HG03521 (cell line): ENCODE data around the gene SLC18B1.
A peak's percentile ranks its signal among the peaks of the same experiment; 100 is the strongest.

Experiments used
- ATAC-seq: cut with Tn5 transposase; IDR thresholded peaks from one replicate; pipeline ENCODE4 v1.9.1; 2021; ENCODE audit warnings: mild to moderate bottlenecking, moderate library complexity; ENCODE audit not compliant: unreplicated experiment

The SLC18B1 gene

DNA sequence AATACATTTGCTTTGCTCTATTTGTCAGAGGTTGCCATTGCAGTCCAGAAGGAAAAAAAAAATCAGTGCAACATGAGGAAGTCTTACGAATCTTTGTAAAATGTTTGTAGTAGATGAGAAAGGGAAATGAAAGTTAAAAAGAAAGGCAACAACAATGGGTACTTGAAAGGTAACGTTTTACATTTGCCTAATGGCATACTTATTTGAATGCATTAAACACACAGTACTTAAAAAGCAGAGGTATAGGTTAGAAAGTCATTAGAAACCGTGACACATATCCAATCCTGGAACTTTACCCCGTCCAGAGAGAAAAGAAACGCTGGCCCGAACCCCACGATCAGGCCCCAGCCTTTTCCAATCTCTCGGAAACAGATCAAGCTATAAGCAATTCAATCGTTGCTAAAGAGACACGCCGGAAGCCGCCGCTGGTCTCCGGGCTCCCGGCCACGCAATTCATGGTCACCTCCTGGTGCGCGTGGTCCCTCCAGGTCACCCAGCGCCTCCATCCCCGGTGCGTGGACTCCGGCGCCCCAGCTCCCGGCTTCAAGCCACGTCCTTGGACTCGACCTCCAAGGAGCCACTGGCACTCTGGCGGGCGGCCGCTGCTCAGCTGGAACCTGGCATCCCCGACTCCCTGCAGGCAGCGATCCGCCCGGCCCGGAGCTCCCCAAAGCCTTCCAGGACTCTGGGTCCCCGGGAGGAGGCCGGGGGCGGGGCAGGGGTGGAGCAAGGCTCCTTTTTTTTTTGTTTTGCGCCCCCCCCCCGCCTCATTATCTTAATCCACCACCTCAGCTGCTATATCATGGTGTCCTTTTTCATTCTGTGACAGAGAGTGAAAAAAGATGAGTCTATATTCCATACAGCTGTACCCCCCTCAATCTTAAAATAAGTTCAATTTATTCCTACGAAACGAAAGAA, at the start of gene SLC18B1:
TSS of gene SLC18B1 (minus strand) at position 687 of the 918 bp plus-strand sequence. CDS start at position 506, 181 bp downstream.
- ATAC-seq: peak; percentile 33

DNA sequence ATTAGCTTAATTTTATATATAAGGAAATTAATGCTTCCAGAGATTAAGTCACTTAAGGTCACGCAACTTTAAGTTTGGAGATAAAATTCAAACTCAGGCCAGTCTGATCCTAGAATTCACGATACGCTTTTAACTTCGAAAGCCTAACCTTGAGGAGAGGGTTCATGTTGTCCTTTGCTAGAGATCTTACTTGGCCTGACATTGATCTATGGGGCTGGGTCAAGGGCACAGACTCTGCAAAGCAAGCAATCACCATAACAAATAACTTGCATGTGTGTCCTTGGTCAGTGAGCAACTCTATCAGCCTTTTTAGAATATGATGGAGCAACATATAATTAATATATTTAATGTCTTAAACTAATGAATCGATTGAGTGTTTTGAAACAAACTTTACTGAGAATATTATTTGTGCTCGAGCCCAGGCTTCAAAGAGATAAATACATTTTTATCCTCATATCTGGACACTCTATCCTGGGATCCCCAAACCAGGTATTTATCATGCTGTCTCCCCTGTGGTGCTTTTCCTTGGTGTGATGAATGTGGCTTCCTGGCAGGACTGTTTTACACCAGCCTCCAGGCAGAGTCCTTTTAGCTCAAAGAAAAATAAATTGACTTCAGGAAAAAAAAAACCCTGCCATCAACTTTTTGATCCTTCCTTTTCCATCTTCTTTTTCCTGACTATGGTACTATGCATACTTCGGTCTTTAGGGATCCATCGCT, 45.0 kb upstream of the SLC18B1 start:
- no peak for ATAC-seq

DNA sequence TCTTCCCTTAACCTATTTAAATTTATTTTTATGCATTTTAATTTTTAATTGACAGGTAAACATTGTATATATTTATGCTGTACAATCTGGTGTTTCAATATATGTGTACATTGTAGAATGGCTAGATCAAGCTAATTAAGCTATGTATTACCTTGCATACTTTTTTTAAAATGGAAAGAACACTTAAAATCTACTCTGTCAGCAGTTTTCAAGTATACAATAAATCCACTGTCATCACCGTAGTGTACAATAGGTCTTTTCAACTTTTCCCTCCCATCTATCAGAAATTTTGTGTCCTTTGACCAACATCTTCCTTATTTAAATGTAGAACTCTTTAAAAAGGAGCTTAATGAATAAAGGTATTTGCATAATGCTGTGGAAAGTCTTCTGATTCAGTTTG, 43.5 kb upstream of the SLC18B1 start:
- ATAC-seq: no peak

DNA sequence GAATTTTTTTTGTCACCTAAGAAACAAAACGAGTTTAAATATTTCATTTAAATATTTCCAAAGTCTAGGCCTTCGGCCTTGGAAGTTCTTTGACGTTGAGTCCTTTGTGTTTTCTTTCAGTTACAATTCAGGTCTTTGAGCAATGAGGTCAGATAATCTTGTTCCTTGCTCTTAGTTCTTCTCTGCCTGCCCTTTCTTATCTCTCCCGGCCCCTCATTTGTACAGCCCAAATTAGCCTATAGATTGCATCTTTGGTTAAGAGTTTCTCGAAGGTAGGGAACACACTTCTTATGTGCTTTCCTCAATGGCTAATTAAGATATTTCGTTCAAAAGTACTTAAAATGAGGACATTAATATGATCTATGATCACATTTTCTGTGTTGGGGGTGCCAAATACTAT, 34.5 kb upstream of the SLC18B1 start:
- no peak for ATAC-seq

DNA sequence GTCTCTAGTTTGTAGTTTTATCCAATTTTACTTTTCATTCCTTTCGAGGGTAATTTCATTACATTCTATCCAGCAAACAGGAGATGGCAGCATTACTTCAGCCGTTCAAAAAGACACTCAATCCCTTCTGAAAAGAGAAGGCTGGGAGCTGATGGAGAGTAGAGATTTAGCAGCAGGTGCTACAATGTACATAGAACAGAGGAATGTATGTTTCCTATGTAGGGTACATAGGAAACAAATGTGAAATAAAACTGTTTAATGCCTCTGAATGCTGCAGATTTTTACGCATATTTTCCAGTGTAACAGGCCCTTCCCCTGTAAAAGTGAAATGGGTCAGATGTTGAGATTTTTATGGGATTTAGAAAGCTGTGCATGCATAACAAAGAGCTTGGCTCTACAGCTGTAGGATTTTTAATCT, 31.9 kb upstream of the SLC18B1 start:
- ATAC-seq: no peak

DNA sequence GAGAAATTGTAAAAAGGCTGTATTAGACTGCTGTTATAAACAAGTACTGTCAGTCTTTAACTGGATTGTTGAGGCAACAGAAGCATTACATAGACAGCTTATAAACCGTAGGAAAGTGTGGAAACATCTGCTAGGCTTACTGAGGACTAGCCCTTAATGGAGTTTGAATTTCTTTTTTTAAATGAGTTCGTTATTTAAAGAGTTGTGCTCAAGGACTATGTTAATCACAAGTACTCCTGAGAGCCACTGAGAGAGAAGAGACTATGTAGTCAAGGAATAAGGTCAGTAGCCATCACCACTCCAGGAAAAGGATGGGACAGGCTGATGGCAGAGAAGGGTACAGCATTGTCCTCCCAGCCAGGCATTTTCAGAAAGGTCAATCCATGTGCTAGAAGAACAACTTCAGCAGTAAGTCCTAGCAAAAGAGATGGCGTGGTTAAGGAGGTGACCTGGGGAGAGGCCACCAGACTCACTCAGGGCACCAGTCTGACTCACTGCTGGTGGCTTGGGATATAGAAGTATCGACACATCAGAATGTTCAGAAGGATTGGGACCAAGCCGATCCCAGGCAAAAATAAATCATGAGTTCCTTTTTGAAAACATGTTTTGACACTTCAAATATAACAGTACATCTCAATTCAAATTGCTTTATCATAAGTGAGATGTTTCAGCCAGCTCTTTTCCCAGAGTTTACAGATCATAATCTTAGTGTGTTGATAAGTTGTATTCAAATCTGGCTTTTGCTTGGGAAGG, 22.4 kb upstream of the SLC18B1 start:
- no peak for ATAC-seq

DNA sequence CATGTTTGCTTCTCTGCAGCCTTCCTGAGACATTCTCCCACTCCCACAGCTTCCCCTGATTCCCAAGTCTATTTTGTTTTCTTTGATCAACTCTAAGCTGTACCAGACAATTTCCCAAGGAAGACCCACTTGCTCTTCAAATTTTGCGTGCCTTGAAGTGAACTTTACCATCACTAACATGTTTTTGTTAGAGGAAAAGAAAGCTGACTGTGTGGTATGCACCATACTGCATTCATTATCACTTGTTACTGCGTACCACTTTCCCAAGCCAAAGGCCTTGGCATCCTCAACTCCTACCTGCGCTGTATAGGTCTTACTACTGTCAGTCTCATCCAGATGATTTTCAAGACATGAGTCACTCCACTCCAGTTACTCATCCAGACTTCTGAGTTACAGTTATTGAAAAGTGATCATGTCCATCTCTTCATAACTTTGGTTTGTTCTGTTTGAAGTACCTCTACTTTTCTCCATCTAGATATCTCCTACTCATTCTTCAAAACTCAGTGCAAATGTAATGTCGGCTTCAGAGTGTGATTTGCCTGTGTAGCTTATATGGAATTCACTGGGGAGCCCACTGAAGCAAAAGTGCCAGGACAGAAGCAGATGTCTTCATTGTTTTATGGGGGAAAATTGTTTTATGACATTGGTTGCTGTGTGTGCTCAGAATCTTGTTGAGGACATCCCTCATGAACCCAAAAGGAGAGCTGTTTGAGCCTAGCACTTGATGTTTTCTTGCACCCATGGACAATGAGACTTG, 21.1 kb upstream of the SLC18B1 start:
- no peak for ATAC-seq

DNA sequence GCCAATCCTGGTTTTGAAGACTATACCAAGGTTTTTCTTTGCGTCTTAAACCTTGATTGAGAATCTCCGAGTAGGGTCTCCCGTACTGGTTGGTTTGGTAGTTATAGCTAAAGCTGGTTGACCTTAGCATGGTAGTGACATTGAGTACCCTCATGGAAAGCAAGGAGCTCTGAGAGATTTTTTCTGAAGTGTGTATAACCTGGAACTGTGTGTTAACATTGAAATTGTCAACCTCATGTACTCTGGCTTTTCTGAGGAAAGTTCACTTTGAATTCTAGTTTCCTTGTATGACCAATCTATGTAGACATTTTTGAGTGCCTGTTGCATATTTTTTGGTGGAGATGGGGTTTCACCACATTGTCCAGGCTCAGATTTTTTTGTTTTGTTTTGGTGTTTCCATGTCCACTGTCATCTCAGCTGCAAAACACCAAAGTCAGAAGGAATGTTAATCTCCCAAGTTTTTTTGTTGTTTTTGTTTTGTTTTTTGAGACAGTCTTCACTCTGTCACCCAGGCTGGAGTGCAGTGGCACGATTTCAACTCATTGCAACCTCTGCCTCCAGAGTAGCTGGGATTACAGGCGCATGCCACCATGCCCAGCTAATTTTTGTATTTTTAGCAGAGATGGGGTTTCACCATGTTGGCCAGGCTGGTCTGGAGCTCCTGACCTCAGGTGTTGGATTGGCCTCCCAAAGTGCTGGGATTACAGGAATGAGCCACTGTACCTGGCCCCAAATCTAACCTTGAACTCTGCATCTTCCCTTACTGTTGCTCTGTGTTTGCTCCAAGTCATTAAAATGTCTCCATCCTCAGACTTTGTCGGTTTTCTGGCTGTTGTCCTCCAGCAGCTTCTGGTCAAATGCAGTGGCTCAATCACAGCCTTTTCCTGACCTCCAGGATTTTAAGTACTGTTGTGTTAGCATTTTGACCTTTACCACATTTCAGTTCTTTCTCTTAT, 20.2 kb upstream of the SLC18B1 start:
- ATAC-seq: no peak

DNA sequence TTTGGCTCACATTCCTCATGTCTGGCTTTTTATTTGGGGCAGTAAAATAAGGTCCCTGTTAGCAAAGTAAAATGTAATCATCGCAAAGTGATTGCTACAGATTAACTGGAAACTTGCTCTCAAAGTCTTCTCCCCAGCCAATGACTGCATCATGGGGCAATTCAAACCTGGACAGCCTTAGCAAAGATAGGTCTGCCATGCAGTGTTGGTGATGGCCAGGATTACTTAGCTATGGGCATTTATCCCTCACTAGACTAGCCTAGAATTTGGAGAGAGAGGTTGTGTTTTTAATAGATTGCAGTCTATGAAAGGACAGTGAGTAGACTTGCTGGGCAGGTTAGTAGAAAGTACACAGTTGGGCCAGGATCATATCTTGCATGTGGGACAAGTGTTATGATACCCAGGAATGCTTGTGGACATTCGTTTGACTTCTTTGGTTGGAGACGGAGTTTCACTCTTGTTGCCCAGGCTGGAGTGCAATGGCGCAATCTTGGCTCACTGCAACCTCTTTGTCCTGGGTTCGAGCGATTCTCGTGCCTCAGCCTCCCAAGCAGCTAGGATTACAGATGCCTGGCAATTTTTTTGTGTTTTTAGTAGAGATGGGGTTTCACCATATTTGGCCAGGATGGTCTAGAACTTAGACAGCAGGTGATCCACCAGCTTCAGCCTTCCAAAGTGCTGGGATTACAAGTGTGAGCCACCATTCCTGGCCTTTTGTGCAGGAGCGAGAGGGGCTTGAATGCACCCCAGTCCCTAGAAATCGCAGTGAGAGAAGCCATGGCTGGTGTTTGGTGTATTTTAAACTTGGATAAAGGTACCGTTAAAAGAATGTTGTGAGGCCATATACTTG, 19.3 kb upstream of the SLC18B1 start:
- ATAC-seq: no peak

DNA sequence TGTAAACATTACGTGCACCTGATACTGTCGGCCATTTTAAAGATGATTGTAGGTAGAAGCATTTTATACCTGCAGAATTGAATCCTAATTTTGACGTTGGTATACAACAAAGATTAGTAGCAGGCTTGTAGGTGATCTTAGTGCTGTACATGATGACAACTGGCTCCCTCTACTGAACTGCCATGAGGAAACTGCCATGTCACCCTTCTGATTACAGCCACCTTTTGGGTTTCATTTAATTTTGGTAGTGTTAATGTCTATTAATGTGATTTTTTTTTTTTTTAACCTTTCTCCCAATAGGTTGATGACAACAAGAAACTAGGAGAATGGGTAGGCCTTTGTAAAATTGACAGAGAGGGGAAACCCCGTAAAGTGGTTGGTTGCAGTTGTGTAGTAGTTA, 18.2 kb upstream of the SLC18B1 start:
- ATAC-seq: no peak

DNA sequence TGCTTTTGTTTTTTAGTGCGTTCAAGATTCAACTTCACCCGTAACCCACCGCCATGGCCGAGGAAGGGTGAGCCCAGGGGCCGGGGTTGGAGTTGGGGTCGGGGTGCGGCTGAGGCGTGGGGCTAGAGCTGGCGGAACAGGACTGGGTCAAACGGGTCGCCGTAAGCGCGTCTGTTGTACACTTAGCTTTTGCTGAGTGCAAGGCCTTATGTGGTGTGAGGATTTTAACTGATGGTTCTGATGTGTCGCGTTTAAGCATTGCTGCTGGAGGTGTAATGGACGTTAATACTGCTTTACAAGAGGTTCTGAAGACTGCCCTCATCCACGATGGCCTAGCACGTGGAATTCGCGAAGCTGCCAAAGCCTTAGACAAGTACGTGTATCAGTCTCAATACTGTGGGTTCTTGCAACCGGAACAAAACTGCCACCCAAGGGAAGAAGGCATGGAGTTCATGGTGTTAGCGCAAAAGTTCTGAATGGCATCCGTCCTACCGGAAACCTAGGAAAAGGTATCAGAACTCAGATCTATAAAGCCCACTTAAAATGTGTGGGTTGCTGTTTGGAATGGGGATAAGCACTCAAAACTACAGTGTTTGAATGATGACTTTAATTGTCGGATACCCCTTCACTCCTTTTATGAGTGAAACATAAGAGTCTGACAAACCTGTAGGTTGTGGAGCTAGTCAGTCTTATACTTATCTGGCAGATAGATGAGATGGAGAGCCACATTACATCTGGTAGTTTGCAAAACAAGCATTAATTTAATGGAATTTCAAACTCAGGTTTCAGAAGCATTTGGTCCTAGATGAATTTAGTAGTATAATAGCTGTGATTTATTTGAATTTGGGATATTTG, 16.5 kb upstream of the SLC18B1 start:
- ATAC-seq: peak; percentile 16

DNA sequence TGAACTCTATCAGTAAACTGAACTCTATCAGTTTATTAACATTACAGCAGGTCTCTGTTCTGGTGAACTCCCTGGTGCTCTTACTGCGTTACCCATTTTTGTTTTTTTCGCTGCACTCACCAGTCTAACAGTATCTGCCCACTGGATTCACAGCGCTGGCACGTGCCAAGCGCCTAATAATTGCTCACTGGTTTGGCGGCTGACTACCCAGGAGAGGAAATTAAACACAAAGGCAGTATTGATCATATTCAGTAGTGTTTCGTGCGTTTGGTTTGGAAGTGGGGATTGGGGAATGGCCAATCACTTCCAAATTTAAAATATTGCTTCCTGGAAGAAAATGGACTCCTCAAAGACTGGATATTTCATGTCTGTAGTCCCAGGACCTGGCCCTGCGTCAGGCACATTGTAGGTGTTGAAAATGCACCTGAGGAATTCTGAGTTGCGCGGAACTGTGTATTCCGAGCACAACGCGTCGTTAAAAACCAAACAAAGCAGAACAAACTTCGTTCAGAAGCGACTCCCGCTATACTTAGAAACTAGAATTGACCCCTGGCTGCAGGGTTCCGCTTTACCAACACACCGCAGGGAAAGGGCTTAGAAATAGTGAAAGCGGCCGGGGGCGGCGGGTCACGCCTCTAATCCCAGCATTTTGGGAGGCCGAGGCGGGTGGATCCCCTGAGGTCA, 14.9 kb upstream of the SLC18B1 start:
- ATAC-seq: peak; percentile 15

DNA sequence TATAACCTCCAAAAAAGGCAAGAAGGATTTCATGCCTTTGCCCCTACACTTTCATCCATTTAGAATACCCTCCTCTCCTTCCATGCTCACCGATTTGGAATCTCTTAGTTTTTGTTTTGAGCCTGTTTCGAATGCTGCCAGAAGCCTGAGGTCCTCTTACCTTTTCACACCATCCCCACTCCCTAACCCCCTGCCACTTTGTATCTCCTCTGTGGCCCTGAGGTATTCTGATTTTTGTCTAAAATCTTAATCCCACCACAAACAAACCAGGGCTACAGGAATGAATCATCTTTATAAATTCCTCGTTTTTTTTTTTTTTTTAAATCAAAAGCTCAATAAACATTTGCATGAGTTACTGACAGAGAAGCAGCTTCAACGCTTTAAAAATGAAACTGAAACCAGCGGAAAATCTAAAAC, 14.3 kb upstream of the SLC18B1 start:
- no peak for ATAC-seq

DNA sequence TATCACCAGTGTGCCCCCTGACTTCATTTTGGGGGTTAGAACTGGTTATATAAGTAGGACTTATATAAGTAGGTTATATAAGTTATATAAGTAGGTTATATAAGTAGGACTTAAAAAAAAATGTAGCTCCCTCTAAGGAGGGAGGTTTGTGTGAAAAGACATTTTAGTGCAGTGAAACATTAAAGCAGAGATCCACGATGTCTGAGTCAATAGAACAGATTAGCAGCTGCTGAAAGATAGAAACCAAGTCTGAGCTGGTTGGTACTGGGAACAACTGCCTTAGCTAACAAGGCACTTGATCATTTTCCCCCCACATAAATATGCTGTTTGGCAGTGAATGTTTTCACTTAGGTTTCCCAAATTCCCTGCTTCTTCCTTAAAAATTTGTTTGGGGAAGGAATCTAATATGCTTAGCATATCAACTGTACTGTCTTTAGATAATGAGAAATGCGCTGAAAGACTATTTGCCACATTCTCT, 13.9 kb upstream of the SLC18B1 start:
- no peak for ATAC-seq

DNA sequence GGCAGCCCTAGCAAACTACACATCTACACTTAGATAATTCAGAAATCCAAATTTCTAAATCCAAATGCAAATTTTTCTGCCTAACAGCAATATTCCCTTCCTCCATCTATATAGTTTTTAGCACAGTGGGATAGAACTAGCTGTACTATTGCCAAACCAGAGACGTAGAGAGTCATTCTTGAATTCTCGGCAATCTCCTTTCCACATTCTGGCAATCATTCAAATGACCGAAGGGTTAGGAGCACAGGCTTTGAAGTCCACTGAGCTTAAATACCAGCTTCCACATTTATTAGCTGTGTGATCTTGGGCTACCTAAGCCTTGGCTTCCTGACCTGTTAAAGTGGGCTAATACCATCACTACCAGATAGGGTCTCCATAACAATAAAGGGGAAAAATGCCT, 12.8 kb upstream of the SLC18B1 start:
- no peak for ATAC-seq

DNA sequence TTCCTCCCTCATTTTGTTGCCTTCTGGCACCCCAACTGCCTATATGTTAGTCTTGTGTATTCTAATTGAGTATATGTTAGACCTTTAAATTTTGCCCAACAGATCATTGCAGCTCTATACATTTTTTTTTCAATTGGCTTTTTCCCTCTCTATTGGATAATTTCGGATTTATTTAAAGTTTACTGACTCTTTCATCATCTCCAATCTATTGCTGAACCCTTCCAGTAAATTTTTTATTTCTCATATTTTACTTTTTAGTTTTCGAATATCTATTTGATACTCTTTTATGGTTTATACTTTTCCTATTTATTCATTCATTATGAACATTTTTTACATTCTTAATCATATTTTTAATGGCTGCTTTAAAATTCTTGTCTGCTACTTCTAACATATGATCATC, 7.1 kb upstream of the SLC18B1 start:
- ATAC-seq: no peak

DNA sequence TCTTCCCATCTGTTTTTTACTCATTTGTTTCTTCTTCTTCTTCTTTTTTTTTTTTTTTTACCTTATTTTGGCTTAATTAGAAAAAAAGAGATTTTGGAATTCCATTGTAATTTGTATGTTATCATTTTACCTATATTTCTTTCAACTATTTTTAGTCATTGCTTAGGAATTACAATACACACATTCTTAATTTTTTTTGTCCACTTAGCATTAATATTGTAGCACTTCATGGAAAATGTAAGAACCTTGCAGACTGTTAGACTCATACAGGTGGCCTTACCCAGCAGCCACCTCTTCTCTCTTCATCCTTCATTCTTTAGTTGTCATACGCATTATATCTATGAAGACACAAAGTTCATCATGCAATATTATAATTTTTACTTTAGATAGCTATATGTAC, 5.8 kb upstream of the SLC18B1 start:
- ATAC-seq: no peak
